ENCODE results near the gene NRXN3.

DNA sequence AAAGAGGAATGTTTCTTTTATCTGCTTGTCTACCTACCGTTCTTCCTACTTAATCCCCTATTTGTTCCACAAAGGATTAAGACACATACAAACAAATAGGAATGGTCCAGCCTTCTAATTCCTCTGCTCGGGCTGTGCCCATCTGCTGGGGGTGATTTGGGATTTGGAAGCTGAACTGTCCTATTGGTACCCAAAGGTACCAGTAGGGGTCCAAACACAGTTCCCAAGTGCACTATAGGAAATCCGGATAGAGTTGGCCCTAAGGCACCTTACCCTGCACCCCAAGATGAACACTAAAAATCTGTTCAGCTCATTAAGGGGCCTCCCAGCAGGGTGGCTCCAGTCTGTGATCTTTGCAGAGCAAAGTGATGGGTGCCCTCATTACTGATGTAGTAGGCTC, 566.9 kb downstream of the NRXN3 start:
- TF ChIP-seq, protein P1, sequence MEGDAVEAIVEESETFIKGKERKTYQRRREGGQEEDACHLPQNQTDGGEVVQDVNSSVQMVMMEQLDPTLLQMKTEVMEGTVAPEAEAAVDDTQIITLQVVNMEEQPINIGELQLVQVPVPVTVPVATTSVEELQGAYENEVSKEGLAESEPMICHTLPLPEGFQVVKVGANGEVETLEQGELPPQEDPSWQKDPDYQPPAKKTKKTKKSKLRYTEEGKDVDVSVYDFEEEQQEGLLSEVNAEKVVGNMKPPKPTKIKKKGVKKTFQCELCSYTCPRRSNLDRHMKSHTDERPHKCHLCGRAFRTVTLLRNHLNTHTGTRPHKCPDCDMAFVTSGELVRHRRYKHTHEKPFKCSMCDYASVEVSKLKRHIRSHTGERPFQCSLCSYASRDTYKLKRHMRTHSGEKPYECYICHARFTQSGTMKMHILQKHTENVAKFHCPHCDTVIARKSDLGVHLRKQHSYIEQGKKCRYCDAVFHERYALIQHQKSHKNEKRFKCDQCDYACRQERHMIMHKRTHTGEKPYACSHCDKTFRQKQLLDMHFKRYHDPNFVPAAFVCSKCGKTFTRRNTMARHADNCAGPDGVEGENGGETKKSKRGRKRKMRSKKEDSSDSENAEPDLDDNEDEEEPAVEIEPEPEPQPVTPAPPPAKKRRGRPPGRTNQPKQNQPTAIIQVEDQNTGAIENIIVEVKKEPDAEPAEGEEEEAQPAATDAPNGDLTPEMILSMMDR (conservative IDR thresholded peaks at IDR 0.05) = no peak
- TF ChIP-seq EZH2 (IDR thresholded peaks at IDR 0.05; ENCODE audit: low read depth) = no peak

Measured in PC-9 (cell line).